HG03565 (cell line): ENCODE measurements around the gene MRPS22.

Experiments used
- ATAC-seq: cut with Tn5 transposase; IDR thresholded peaks from one replicate; pipeline ENCODE4 v1.9.1; 2021; ENCODE audit warnings: mild to moderate bottlenecking, moderate library complexity; ENCODE audit not compliant: unreplicated experiment

MRPS22 gene

GRCh38 chr3:139311557-139311956 is 32.3 kb upstream of the MRPS22 start:
- no peak for ATAC-seq

DNA sequence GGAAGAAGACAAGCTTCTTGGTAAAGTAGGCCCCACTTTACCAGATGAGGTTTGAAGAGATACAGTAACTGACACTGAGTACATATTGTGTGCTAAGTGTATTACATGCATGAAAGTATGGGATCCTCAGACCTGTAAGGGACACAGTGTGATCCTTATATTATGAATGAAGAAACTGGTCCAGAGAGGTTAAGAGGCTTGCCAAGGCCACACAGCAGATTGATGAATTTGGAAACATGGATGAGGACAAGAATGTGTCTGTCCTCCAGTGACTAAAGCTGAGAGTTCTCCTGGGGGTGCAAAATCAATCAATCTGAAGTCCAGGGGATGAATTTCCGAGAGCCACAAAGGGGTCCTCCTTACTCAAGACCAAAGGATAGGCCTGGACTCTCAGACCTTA is 31.4 kb upstream of the MRPS22 start:
- no peak for ATAC-seq

GRCh38 chr3:139312959-139313358 is 30.9 kb upstream of the MRPS22 start:
- no peak for ATAC-seq

GRCh38 chr3:139313921-139314320 is 29.9 kb upstream of the MRPS22 start:
- no peak for ATAC-seq

DNA sequence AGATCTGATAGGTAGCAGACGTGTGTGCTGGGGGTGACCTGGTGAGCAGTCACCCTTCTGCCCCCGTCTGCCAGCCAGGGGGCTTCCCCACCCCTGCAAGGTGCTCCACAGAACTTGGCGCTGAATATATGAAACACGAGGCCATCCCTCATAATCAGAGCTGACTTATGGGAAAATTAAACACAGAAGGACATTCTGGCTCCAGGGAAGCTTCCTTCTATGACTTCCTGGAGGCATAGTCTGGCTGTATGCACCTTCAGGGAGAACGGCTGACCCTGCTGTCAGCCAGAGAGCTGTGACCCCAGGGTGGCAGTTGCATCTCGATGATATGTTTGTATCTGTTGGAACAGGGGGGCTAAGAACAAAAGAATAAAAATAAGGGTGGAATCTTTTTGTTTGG is 26.6 kb upstream of the MRPS22 start:
- ATAC-seq: no peak

- no peak for ATAC-seq
Observed at GRCh38 chr3:139317660-139318430, 26.0 kb upstream of the MRPS22 start.

GRCh38 chr3:139318431-139318816 is 25.4 kb upstream of the MRPS22 start:
- no peak for ATAC-seq

DNA sequence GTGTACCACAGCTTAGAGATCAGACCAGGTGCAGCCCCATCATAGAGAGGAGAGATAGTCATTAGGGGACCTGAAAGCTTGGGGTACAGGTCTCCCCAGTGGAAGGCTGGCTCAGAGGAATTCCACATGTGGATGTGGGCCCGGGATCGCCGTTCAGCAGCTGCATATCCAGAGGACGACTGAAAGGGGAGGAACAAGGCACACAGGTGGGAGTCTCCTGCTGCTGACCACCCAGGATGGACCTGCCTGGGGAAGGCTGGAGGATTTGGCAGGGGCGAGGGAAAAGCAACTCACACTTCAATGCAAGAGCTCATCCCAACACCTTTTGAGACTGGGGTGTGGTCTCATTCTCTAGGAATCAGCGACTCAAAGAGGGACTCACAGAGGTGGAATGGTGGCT is 25.0 kb upstream of the MRPS22 start:
- ATAC-seq: no peak

GRCh38 chr3:139319428-139320402 is 24.1 kb upstream of the MRPS22 start:
- ATAC-seq: no peak

DNA sequence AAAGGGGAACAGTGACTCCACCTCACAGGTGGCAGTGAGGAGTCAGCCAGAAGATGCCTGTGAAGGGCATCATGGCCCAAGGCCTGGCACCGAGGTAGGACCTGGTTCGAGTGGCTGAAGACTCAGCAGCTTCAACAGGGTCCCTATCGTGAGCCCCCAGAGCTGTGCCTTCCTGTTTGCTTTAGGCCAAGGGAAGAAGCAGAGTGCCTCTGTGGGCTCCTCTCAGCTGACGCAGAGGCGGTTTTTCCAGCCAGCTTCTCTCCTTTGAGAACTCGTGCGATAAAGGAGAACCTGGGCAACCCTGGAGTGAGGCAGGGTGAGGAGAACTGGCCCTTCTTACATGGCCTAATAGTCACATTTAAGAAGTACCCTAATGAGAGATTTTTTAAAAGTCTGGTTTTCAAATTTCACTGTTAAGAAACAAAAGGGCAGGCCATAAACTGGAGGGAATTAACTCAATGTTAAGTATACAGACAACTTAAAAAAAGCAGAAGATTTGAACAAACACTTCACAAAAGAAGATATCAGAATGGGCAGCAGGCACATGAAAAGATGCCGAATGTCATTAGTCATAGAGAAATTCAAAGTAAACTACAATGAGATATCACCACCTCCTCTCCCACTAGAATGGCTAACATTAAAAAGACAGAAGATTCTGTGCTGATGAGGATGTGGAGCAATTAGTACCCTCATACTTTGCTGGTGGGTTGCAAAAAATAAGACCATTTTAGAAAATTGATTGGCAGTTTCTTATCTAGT is 23.1 kb upstream of the MRPS22 start:
- ATAC-seq: no peak

DNA sequence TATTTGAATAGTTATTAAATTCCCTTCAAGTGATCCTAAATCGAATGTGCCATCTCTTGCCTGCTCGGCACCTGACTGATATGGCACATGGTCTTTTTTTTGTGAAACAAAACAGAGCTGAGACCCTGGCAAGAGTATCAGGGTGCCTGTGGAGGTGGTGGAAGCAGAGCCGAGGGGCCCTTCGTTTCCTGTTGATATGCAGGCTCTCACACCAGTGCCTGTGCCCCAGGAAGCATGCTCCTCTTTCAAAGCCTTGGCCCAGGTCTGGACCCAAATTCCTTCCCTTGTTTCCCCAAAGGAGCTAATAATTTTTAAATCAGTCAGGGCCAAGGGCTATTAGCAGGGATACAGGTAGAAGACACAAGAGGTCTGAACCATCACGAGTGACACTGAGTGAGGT is 21.5 kb upstream of the MRPS22 start:
- ATAC-seq: no peak

GRCh38 chr3:139323146-139323545 is 20.7 kb upstream of the MRPS22 start:
- no peak for ATAC-seq

GRCh38 chr3:139324456-139324855 is 19.4 kb upstream of the MRPS22 start:
- no peak for ATAC-seq

DNA sequence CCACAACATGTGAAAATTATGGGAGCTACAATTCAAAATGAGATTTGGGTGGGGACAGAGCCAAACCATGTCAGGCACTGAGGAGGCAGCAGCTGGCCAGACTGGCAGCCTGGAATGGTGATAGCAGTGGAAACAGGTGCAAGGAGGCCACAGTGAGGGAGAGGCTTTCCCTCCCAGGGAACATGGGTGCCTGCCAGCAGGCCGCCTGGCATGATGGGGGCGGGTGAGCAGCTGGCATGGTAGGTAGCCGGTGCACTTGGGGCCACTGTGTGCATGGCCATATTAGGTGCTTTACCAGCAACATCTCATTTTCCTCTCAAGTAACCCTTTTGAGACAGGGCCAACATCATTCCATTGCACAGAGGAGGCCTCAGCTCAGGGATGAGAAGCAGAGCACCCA is 18.3 kb upstream of the MRPS22 start:
- no peak for ATAC-seq

DNA sequence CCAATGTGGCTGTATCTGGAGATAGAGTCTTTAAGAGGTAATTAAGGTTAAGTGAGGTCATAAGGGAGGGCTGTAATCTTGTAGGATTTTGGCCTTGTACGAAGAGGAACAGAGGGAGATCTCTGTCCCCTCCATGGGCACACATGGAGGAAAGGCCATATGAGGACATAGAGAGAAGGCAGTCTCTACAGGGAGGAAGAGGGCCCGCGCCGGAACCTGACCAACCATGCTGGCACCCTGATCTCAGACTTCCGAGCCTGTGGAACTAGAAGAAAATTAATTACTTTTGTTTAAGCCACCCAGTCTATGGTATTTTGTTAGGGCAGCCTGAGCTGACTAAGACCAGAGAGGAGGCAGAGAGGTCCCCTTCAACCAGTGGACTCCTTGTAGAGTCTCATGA is 17.7 kb upstream of the MRPS22 start:
- ATAC-seq: no peak

DNA sequence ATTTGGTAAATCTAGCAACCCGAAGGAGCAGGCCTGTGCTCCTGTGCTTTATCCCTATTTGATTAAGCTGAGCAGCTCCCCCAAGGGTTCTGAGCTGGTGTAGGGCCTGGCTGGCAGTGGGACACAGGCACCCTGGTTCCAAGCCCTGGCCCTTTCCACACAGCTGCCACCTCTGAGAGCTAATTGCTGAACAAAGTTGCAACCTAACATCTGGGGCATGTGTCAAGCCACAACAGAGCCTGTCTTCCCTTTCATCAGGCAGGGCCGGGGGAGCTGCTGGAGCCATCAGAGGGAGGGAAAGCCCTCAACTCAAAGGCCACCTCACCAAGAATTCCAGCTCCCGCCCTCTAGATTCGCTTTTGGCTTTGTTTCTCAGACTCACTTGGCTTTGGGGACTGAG is 17.1 kb upstream of the MRPS22 start:
- ATAC-seq: no peak

DNA sequence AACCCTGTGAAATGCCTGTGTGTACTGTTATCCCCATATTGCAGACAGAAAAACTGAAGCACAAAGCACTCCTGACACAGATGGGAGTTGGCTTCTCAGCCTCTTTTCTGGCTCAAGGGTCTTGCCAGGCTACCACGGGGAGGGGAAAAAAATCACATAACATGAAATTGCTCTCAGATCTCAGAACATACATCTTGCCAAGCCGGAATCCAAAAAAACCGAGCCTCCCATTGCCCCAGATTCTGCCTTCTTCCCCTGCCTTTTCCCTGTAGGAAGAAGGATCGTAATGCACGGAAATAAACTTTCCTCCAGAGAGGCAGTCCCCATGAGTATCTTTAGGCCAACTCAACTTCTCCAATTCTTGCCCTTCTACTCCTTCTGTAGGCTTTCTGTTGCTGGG is 16.6 kb upstream of the MRPS22 start:
- no peak for ATAC-seq

DNA sequence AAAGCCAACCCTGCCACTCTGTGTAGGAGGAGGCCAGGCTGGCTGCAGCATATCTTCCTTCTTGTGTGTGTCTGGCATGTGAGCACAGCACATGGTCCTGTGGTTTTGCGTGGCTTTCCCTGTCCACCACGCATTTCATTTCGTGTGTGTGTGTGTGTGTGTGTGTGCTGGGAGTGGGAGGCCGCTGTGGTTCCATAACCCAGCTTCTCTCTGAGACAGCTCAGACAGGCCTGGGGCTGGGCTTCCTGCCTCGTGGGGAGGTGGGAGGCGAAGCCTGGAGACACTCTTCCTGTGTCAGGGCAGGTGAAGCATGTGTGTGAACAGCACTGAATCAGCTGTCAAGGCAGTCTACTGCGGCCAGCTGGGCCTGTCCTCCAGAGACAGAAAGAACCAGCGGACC is 16.0 kb upstream of the MRPS22 start:
- ATAC-seq: no peak

- ATAC-seq: no peak
Observed at GRCh38 chr3:139328356-139328755, 15.5 kb upstream of the MRPS22 start.

- peak; percentile 98 for ATAC-seq
Observed at GRCh38 chr3:139329364-139329850, 14.4 kb upstream of the MRPS22 start.

GRCh38 chr3:139332092-139332491 is 11.7 kb upstream of the MRPS22 start:
- ATAC-seq: no peak
